Neural cell (in vitro differentiated cells): Measurements from ENCODE around the gene SLC35B1.

Experiments used
- TAF1 ChIP-seq: IDR thresholded peaks from 2 replicates; pipeline ENCODE4 v1.6.1; 2012; ENCODE audit warnings: low read depth
- TF ChIP-seq, protein P1 (sequence below): fragments of 450-650 bp; IDR thresholded peaks from 2 replicates; pipeline ENCODE4 v1.5.1; 2014; ENCODE audit warnings: antibody characterized with exemption, mild to moderate bottlenecking, moderate library complexity; ENCODE audit not compliant: poor library complexity, severe bottlenecking

DNA sequence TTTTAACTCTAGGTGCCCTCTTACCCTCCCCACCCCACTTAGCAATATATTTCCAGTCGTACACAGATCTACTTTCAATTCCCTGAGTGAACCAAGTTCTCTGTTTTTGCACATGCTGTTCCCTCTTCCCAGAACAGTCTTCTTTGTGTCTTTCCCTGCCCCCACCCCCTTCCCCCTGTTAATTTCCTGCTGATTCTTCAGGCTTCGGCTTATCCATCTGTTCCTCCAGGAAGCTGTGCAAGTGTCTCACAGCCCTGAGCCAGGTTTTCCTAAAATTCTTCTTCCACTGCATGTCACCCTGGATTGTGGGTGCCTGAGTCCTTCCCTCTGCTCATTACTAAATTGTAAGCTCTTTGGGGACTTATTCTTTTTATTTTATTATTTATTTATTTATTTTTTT, 17.5 kb downstream of the SLC35B1 start:
- TF ChIP-seq, protein P1, sequence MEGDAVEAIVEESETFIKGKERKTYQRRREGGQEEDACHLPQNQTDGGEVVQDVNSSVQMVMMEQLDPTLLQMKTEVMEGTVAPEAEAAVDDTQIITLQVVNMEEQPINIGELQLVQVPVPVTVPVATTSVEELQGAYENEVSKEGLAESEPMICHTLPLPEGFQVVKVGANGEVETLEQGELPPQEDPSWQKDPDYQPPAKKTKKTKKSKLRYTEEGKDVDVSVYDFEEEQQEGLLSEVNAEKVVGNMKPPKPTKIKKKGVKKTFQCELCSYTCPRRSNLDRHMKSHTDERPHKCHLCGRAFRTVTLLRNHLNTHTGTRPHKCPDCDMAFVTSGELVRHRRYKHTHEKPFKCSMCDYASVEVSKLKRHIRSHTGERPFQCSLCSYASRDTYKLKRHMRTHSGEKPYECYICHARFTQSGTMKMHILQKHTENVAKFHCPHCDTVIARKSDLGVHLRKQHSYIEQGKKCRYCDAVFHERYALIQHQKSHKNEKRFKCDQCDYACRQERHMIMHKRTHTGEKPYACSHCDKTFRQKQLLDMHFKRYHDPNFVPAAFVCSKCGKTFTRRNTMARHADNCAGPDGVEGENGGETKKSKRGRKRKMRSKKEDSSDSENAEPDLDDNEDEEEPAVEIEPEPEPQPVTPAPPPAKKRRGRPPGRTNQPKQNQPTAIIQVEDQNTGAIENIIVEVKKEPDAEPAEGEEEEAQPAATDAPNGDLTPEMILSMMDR, result no peak
- no peak for TF ChIP-seq TAF1
